ENCODE results near the gene PIK3C2G.

The PIK3C2G gene

DNA sequence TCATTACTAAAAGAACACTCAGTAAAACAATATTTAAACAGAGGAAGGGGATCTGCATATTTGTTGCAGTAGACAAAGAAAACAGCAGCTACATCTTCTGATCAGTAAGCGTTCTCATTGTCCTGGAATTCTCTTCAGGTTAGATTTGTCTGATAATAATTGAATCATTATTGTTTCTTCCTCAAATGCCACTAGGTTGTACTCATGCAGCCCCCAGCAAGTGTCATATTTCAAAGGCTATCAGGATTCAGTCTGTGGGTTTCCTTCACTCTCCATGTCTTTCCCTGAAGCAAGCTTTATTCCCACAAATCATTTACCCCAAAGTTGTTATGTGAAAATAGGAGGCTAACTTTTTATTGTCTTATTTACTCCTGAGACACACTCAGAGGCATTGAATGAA, 14.7 kb downstream of the PIK3C2G start:
- no peak for DNase-seq

GRCh38 chr12:18277196-18277595, 15.9 kb downstream of the PIK3C2G start:
- no peak for DNase-seq

GRCh38 chr12:18280728-18281127, 19.4 kb downstream of the PIK3C2G start:
- no peak for DNase-seq

- no peak for DNase-seq
Observed at GRCh38 chr12:18281941-18282340, 20.6 kb downstream of the PIK3C2G start.

DNA sequence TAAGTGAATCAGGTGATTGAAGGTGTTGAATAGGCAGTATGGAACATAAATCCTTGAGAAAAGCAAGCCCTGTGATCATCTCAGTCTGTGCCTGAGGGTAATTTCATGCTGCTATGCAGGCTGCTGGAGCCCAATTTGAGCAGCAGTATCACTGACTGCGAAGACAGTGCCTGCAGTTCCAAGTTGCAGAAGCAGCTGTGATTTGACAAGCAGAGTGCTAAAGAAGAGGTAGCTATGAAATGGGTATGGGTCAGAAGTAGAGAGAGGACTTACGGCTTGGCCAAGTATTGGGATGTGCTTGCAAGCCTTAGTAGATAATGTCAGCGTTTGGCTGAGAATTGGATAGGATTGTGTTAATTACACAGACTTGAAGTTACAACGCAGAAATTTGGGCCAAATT, 22.5 kb downstream of the PIK3C2G start:
- DNase-seq: no peak

DNA sequence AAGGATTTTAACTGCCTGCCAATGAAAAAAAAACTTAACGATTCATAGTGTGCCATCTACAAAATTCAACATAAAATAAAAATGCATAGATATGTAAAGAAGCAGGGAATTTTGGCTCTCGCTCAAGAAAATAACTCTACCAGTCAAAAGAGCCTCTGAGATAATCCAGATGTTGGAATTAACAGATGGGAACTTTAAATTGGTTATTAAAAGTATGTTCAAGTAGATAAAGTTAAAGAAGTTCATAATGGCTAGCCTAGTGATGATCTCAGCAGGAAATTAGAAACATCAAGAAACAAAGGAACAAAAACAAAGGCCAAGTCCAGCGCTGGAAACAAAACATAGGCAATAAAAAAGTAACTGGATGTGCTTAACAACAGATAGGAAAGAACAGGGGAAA, 23.1 kb downstream of the PIK3C2G start:
- DNase-seq: no peak

DNA sequence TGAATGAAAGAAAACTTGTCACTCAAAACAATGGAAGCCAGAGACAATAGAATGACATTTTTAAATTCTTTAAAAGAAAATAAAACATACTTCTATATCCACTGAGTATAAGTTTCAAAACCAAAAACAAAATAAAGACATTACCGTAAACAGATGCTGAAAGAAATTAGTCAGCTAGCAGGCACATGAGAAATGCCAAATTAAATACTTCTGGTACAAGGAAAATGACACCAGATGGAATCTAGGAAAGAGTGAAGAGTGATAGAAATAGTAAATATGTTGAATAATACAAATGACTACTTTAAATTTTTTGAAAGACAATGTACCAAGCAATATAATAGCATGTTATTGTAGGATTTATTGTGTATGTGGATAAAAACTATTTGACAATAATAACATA, 23.8 kb downstream of the PIK3C2G start:
- no peak for DNase-seq

GRCh38 chr12:18290386-18290785, 29.1 kb downstream of the PIK3C2G start:
- DNase-seq: no peak

GRCh38 chr12:18294889-18295288, 33.6 kb downstream of the PIK3C2G start:
- no peak for DNase-seq

DNA sequence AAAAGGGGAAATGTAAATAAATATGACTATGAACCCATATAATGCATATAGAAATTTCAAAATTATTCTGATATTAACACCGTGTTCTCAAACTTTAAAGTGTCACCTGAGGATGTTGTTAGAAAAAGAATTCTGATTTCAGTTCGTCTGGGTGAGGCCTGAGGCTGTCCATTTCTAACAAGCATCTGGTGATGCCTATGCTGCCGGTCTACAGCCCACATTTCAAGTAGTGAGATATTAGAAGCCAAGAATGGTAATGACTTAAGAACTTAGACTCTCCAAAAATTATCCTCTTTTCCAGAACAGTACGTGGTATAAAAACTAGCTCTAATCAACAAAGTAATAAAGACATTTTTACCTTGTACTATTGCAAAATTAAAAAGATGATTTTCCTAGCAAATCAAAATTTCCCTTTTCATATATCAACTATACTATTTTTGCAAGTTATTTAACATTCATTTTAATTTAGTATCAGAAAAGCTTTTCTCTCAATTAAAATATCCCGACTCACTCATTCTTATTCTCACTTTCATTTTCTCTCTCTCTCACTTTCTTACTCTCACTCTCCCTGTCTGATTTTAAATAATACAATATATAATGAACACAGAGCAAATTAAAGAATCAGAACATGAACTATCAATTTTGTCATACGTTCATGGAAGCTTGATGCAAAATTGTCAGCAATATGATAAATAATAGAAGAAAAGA, 35.0 kb downstream of the PIK3C2G start:
- no peak for DNase-seq

DNA sequence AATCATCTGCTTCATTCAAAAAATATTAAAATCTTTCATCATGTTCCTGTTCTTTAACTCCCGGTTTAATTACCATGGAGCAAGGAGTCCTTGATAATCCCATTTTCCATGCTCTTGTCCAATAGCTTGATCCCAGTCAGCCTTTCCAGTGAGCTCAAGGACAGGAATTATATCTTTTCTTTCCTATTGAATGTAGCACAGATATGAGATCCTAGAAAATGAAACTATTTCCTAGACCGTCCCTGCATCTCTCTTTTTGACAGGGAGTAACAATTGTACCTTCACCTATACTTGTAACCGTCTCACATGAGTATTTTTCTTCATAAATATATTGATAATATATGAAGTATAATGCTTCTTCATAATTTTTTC, 35.6 kb downstream of the PIK3C2G start:
- DNase-seq: no peak

- DNase-seq: no peak
Observed at GRCh38 chr12:18297902-18298301, 36.6 kb downstream of the PIK3C2G start.

DNA sequence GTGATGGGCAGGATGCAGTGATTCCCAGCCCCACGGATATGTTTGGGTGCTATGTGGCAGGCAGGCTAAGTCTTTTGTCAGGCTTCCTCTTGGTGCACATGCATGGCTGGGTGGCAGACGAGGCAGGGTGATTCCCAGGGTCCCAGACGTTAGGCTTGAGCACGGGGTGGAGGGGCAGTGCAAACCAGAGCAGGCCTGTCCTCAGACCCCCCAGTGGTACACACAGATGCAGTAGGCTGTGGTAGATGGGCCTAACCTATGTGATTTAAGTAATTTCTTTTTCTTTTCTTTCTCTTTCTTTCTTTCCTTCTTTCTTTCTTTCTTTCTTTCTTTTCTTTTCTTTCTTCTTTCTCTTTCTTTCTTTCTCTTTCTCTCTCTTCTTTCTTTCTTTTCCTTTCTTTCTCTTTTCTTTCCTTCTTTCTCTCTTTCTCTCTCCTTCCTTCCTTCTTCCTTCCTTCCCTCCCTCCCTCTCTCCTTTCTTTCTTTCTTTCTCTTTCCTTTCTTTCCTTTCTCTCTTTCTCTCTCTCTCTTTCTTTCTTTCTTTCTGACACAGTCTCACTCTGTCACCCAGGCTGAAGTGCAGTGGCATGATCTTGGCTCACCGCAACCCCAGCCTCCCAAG, 41.6 kb downstream of the PIK3C2G start:
- no peak for DNase-seq

DNA sequence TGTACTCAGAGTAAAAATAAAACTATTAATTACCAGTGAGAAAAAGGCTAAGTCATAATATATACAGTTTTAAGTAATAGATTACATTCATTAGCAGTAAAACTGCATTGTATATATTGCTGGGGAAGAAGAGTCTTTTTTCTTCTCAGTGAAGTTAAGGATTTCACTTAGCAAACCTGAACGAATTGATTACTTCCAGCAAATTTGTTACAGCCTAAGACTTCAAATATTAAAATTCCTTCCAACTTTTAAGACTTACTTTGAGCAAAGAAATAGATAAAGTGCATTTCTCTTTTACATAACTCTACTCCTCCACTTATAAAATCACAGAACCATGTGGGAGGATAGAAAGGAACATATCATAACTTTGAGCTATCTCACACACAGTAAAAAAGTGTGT, 43.3 kb downstream of the PIK3C2G start:
- no peak for DNase-seq

DNA sequence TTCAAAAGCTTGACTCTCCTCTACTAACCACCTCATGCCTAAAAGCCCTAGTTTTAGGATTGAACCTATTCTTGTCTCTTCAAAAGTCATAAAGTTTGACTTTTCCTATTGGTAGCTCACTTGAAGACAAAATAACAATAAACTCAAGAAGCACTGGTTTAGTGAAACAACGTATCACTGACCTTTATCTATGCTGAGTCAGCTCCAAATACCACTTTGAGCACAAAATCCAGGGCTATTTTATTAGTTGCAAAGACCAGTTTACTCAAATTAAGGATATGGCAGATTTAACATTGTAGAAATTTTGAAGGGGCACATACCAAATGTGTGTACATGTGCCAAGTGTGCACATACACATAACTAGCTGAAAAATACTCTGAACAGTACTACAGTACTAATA, 45.0 kb downstream of the PIK3C2G start:
- no peak for DNase-seq

- DNase-seq: no peak
Observed at GRCh38 chr12:18313306-18313705, 52.0 kb downstream of the PIK3C2G start.

DNA sequence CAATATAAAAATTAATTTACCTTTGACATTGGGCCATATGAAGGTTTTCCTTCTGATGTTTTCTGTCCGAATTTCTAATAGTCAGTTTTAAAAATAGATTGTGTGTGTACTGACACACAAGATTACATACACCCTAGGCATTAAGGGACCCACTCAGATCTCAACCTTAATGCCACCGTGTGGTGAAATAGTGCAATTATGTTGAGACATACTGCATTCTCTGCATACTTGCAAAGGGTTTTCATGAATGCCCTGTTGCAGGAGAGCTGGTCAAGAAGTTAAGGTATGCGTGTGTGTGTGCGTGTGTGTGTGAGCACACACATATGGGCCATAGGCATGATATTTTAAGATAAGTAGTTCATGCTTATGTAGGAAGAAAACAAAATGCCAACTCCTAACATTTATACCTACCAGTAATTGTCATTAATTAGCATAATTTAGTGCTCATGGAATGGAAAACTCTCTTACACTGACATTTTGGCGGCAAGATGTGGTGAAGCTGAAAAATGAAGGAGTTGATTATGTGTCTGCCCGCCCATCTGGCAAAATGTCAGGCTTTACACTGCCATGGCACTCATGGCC, 58.8 kb downstream of the PIK3C2G start:
- DNase-seq: no peak

DNA sequence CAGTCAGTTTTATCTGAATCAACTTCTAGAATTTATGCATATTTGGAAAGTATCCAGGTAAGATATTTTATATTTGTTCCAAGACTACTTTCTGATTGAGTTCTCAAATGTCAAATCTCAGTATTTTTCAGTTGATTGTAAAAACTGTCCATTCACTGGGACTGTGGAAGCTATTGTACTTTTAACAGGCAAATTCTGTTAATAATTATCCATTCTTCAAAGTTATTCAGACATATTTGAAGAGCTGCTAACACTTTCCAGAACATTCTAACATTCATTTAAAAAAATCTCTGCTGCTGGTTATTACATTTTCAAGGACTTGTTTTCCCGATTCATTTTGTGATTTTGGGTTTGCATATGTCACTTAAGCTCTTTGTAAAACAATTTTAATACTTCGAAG, 59.7 kb downstream of the PIK3C2G start:
- DNase-seq: no peak

GRCh38 chr12:18323159-18323558, 61.8 kb downstream of the PIK3C2G start:
- DNase-seq: no peak

- DNase-seq: no peak
Observed at GRCh38 chr12:18327036-18327435, 65.7 kb downstream of the PIK3C2G start.

GRCh38 chr12:18332173-18332572, 70.9 kb downstream of the PIK3C2G start:
- DNase-seq: no peak

DNA sequence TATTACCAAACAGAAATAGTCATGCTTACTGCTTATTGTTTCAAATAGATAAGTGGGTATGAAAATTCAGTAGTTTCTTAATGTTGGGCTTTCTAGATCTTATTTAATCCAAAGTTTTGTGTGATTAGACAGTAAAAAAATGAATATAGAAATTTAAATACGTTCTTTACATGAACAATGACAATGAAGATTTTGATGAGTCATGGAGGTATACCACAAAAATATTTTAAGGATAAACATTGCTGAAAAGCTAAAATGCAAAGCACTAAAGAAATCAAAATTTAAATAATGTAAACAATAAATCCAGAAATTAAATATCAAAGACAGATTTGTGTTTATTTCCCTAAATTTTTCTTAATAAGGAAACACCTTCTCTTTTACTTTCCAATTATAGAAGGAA, 78.3 kb downstream of the PIK3C2G start:
- DNase-seq: no peak

GRCh38 chr12:18340186-18340585, 78.9 kb downstream of the PIK3C2G start:
- no peak for DNase-seq

- DNase-seq: no peak
Observed at GRCh38 chr12:18340786-18341185, 79.5 kb downstream of the PIK3C2G start.

- DNase-seq: no peak
Observed at GRCh38 chr12:18343708-18344107, 82.4 kb downstream of the PIK3C2G start.
